ENCODE data around the gene AFAP1. TPM values are rescaled to one million over a fixed set of nuclear protein-coding genes. Genes with fewer than 3 reads are reported as not detected.

Gene AFAP1
- total RNA-seq, 1 experiment from 2014 or later = 22.6 TPM

GRCh38 chr4:7867701-7868435 lies 71.8 kb downstream of the AFAP1 start:
- peak; percentile 34 for DNase-seq (ENCODE audit: low read depth)

GRCh38 chr4:7867191-7867590 lies 72.5 kb downstream of the AFAP1 start:
- no peak for DNase-seq (ENCODE audit: low read depth)

GRCh38 chr4:7865533-7865932 lies 74.1 kb downstream of the AFAP1 start:
- DNase-seq (ENCODE audit: low read depth) = no peak

- no peak for DNase-seq (ENCODE audit: low read depth)
These were observed 75.0 kb downstream of the AFAP1 start for GRCh38 chr4:7864685-7865084.

- peak; percentile 90 for DNase-seq (ENCODE audit: low read depth)
These were observed 75.6 kb downstream of the AFAP1 start for GRCh38 chr4:7863911-7864681.

- DNase-seq (ENCODE audit: low read depth) = no peak
These were observed 77.0 kb downstream of the AFAP1 start for GRCh38 chr4:7862561-7863192.

GRCh38 chr4:7861440-7861881 lies 78.2 kb downstream of the AFAP1 start:
- DNase-seq (ENCODE audit: low read depth) = peak; percentile 76

GRCh38 chr4:7860600-7861163 lies 79.0 kb downstream of the AFAP1 start:
- no peak for DNase-seq (ENCODE audit: low read depth)

GRCh38 chr4:7859326-7859725 lies 80.3 kb downstream of the AFAP1 start:
- DNase-seq (ENCODE audit: low read depth) = no peak

- no peak for DNase-seq (ENCODE audit: low read depth)
These were observed 81.2 kb downstream of the AFAP1 start for GRCh38 chr4:7858498-7858897.

GRCh38 chr4:7857993-7858392 lies 81.7 kb downstream of the AFAP1 start:
- no peak for DNase-seq (ENCODE audit: low read depth)

- DNase-seq (ENCODE audit: low read depth) = peak; percentile 67
These were observed 82.4 kb downstream of the AFAP1 start for GRCh38 chr4:7857238-7857701.

GRCh38 chr4:7855731-7856130 lies 83.9 kb downstream of the AFAP1 start:
- DNase-seq (ENCODE audit: low read depth) = no peak

- no peak for DNase-seq (ENCODE audit: low read depth)
These were observed 84.8 kb downstream of the AFAP1 start for GRCh38 chr4:7854697-7855370.

GRCh38 chr4:7854216-7854615 lies 85.4 kb downstream of the AFAP1 start:
- DNase-seq (ENCODE audit: low read depth) = no peak

GRCh38 chr4:7853271-7853670 lies 86.4 kb downstream of the AFAP1 start:
- DNase-seq (ENCODE audit: low read depth) = no peak

- DNase-seq (ENCODE audit: low read depth) = no peak
These were observed 87.0 kb downstream of the AFAP1 start for GRCh38 chr4:7852568-7853185.

GRCh38 chr4:7850489-7850888 lies 89.2 kb downstream of the AFAP1 start:
- no peak for DNase-seq (ENCODE audit: low read depth)

GRCh38 chr4:7847206-7847605 lies 92.5 kb downstream of the AFAP1 start:
- no peak for DNase-seq (ENCODE audit: low read depth)

- no peak for DNase-seq (ENCODE audit: low read depth)
These were observed 94.0 kb downstream of the AFAP1 start for GRCh38 chr4:7845493-7846128.
